A549 (cell line): ENCODE data around the gene LIPH. TPM values are rescaled to one million over a fixed set of nuclear protein-coding genes. Genes with fewer than 3 reads are reported as not detected.

Experiments used
- ATAC-seq, 2 experiments: fragments of 200-7000 bp in 1 of 2; fragments of >200 bp in 1 of 2; cut with Nextera tagmentation in 1 of 2; cut with Tn5 transposase in 1 of 2; 3 replicates each; pipeline versions ENCODE4 v1.8.0 to v1.9.1; 2018 to 2020; ENCODE audit warnings: mild to moderate bottlenecking in 1 of 2, moderate library complexity in 1 of 2
- CTCF ChIA-PET: fragments of 300-600 bp; sonication (Branson Sonifier 250); formaldehyde crosslinking; extraction: SDS; loops from one replicate; lab custom pipeline; 2021; ENCODE audit warnings: antibody characterized with exemption, inconsistent platforms; lab: Yijun Ruan, JAX
- POLR2A ChIA-PET: fragments of 350-600 bp; formaldehyde crosslinking; extraction: SDS; loops from one replicate; lab custom pipeline; 2021; ENCODE audit warnings: antibody characterized with exemption, inconsistent platforms; lab: Yijun Ruan, JAX
- DNase-seq, 2 experiments: peaks; one replicate each; pipeline versions ENCODE4 v3.0.0 to v3.0.0-alpha.2; 2011 to 2016; ENCODE audit warnings: low read depth in 1 of 2, low spot score in 1 of 2
- FAIRE-seq: peaks from 2 replicates; lab custom pipeline; 2011; peaks lifted over from hg19 to GRCh38; lab: Jason Lieb, UNC
- H3K27ac ChIP-seq, 2 experiments: fragments of >200 bp; sonication (Bioruptor Twin); formaldehyde crosslinking; 3 replicates each; pipeline ENCODE4 v1.5.1; 2016 to 2017
- H3K4me1 ChIP-seq: fragments of >200 bp; sonication (Bioruptor Twin); formaldehyde crosslinking; 3 replicates; pipeline ENCODE4 v1.6.1; 2016
- H3K4me2 ChIP-seq: fragments of >200 bp; sonication (Bioruptor Twin); formaldehyde crosslinking; 3 replicates; pipeline ENCODE4 v1.6.1; 2016
- H3K4me3 ChIP-seq: fragments of >200 bp; sonication (Bioruptor Twin); formaldehyde crosslinking; 3 replicates; pipeline ENCODE4 v1.5.1; 2016
- H3K9me3 ChIP-seq: fragments of >200 bp; sonication (Bioruptor Twin); formaldehyde crosslinking; 3 replicates; pipeline ENCODE4 v1.6.1; 2016
- CBX2 ChIP-seq: fragments of 200-600 bp; sonication (generic); IDR thresholded peaks from 2 replicates; pipeline ENCODE4 v1.6.1; 2016; ENCODE audit warnings: low read depth, mild to moderate bottlenecking, borderline replicate concordance
- CEBPB ChIP-seq, 2 experiments: fragments of >200 bp in 1 of 2; sonication (Bioruptor Twin) in 1 of 2; formaldehyde crosslinking in 1 of 2; IDR thresholded peaks; 2 replicates each; pipeline ENCODE4 v1.6.1; 2012 to 2016
- EHMT2 ChIP-seq: fragments of 200-600 bp; sonication (generic); IDR thresholded peaks from 2 replicates; pipeline ENCODE4 v1.6.1; 2016; ENCODE audit warnings: antibody characterized with exemption, low read depth, mild to moderate bottlenecking, moderate library complexity
- ESRRA ChIP-seq: fragments of 150-350 bp; IDR thresholded peaks from 2 replicates; pipeline ENCODE4 v1.6.1; 2014; ENCODE audit warnings: mild to moderate bottlenecking, low read length, borderline replicate concordance
- FOSB ChIP-seq: fragments of 250-450 bp; sonication (Bioruptor Pico); IDR thresholded peaks from 2 replicates; pipeline ENCODE4 v1.5.0; 2020; ENCODE audit warnings: mild to moderate bottlenecking, moderate library complexity
- HDAC2 ChIP-seq: fragments of 200-600 bp; sonication (generic); IDR thresholded peaks from 2 replicates; pipeline ENCODE4 v1.6.1; 2016
- HEYL ChIP-seq: fragments of 250-450 bp; sonication (Bioruptor Pico); IDR thresholded peaks from 2 replicates; pipeline ENCODE4 v1.8.0; 2021; ENCODE audit warnings: mild to moderate bottlenecking, moderate library complexity
- HOXB13 ChIP-seq: fragments of 250-450 bp; sonication (Bioruptor Pico); IDR thresholded peaks from 2 replicates; pipeline ENCODE4 v1.5.0; 2020; ENCODE audit warnings: low read depth, mild to moderate bottlenecking, moderate library complexity
- HOXB5 ChIP-seq: fragments of 250-450 bp; sonication (Bioruptor Pico); IDR thresholded peaks from 2 replicates; pipeline ENCODE4 v1.5.0; 2020; ENCODE audit warnings: mild to moderate bottlenecking, moderate library complexity
- KDM1A ChIP-seq: fragments of 200-600 bp; sonication (generic); IDR thresholded peaks from 2 replicates; pipeline ENCODE4 v1.6.1; 2016; ENCODE audit warnings: low read depth, mild to moderate bottlenecking
- MAFK ChIP-seq: fragments of 450-650 bp; IDR thresholded peaks from 2 replicates; pipeline ENCODE4 v1.6.1; 2014; ENCODE audit not compliant: partially characterized antibody
- MAZ ChIP-seq: fragments of 150-350 bp; IDR thresholded peaks from 2 replicates; pipeline ENCODE4 v1.6.1; 2014; ENCODE audit warnings: antibody characterized with exemption, low read depth, low read length, borderline replicate concordance
- NFE2L2 ChIP-seq: fragments of 150-350 bp; conservative IDR thresholded peaks from 2 replicates; pipeline ENCODE4 v1.6.1; 2014; ENCODE audit warnings: low read length
- NPAS2 ChIP-seq: fragments of 250-450 bp; sonication (Bioruptor Pico); IDR thresholded peaks from 2 replicates; pipeline ENCODE4 v1.8.0; 2022; ENCODE audit warnings: mild to moderate bottlenecking, moderate library complexity, borderline replicate concordance
- NR3C1 ChIP-seq: fragments of >200 bp; sonication (Bioruptor Twin); formaldehyde crosslinking; IDR thresholded peaks from 3 replicates; pipeline ENCODE4 v1.6.1; 2017
- RCOR1 ChIP-seq: fragments of 150-350 bp; IDR thresholded peaks from 2 replicates; pipeline ENCODE4 v1.6.1; 2014; ENCODE audit warnings: antibody characterized with exemption, low read length, low read depth
- SMC3 ChIP-seq: fragments of >200 bp; sonication (Bioruptor Twin); formaldehyde crosslinking; IDR thresholded peaks from 3 replicates; pipeline ENCODE4 v1.6.1; 2018; ENCODE audit warnings: inconsistent platforms
- SREBF2 ChIP-seq: fragments of 450-650 bp; IDR thresholded peaks from 2 replicates; pipeline ENCODE4 v1.6.1; 2014; ENCODE audit warnings: mild to moderate bottlenecking, moderate library complexity
- ZC3H11A ChIP-seq: fragments of 450-650 bp; IDR thresholded peaks from 2 replicates; pipeline ENCODE4 v1.6.1; 2014; ENCODE audit warnings: antibody characterized with exemption, mild to moderate bottlenecking
- ZFP36 ChIP-seq: fragments of 450-650 bp; IDR thresholded peaks from 2 replicates; pipeline ENCODE4 v1.6.1; 2014; ENCODE audit warnings: borderline replicate concordance; ENCODE audit not compliant: partially characterized antibody
- ZSCAN20 ChIP-seq: fragments of 250-450 bp; sonication (Bioruptor Pico); IDR thresholded peaks from 2 replicates; pipeline ENCODE4 v1.8.0; 2022; ENCODE audit warnings: mild to moderate bottlenecking, moderate library complexity
- WGBS: methylation state at CpG from one replicate; pipeline ENCODE4 v1.1.6; 2017; ENCODE audit errors: missing lambda C conversion rate; 5-methylcytosine and 5-hydroxymethylcytosine counted together
- polyA plus RNA-seq, 4 experiments: library from polyadenylated mRNA; depleted of rRNA in 3 of 4; stranded (reverse); fragments of >200 nt; fragmentation: RNase III in 1 of 4; extraction: RNeasy Plus Mini Kit Qiagen cat#74134 plus additional on column Dnase treatment in 1 of 4; gene quantifications; 2 replicates in 3 of 4; 3 replicates in 1 of 4; pipeline ENCODE4 v1.2.3, GENCODE V29; 2011 to 2017
- TF ChIP-seq, protein P1 (sequence below): fragments of >200 bp; sonication (Bioruptor Twin); formaldehyde crosslinking; IDR thresholded peaks from 2 replicates; pipeline ENCODE4 v1.6.1; 2016
- TF ChIP-seq, protein P2 (sequence below): fragments of 250-450 bp; sonication (Bioruptor Pico); IDR thresholded peaks from 2 replicates; pipeline ENCODE4 v1.5.0; 2020; ENCODE audit warnings: low read depth, mild to moderate bottlenecking, moderate library complexity
- TF ChIP-seq, protein P3 (sequence below): IDR thresholded peaks from 2 replicates; pipeline ENCODE4 v1.6.1; 2012
- TF ChIP-seq, protein P4 (sequence below): fragments of 200-600 bp; sonication (generic); IDR thresholded peaks from 2 replicates; pipeline ENCODE4 v1.6.1; 2016; ENCODE audit warnings: antibody characterized with exemption, mild to moderate bottlenecking, moderate library complexity
- TF ChIP-seq, protein P5 (sequence below): IDR thresholded peaks from 2 replicates; pipeline ENCODE4 v1.6.1; 2012
- TF ChIP-seq, protein P6 (sequence below): fragments of 250-450 bp; sonication (Bioruptor Pico); IDR thresholded peaks from 2 replicates; pipeline ENCODE4 v1.5.0; 2021; ENCODE audit warnings: mild to moderate bottlenecking, moderate library complexity, borderline replicate concordance

The LIPH gene
- polyA plus RNA-seq, 2 of the 4 experiments (the other 2 are of a cell fraction) = 6.9 to 34.9 TPM

DNA sequence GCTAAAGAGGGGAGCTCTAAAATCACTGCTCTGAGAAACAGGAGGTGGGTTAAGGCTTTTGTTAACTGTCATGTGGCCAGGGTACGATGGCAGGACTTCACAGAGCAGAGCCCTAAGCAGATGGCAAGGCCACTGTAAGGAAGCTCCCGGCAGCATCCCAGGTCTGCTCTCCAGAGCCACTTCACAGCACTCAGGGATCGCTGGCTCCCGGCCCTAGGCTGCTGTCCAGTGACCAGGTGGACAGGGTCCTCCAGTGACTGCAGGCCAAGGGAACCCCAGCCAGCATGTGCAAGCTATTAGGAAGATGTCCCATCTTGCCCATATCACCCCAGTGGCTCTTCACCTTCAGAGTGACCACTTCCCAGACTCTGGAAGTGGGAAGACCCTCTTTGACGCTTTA lies 63.9 kb downstream of the LIPH start:
- no peak overlapping the region for H3K27ac ChIP-seq
- H3K4me1 ChIP-seq = no peaks in the 10 kb centered on the region
- H3K4me3 ChIP-seq = no peak overlapping the region
- H3K4me2 ChIP-seq = no peak overlapping the region
- ChIA-PET POLR2A (no interaction called here), CTCF (no interaction called here)
- no peak for FAIRE-seq
- 90% methylated on average over 2 of the region's 5 CpGs for WGBS
- no peak for ATAC-seq
- no peaks in the 10 kb centered on the region for H3K9me3 ChIP-seq
- DNase-seq = no peak
- TF ChIP-seq CEBPB (IDR thresholded peaks at IDR 0.05) (no peak), KDM1A (no peak), MAZ (no peak), MAFK (no peak), EHMT2 (no peak), FOSB (CRISPR knock-in tag) (no peak), CBX2 (no peak), NFE2L2 (no peak), ESRRA (no peak)
- TF ChIP-seq, protein P1, sequence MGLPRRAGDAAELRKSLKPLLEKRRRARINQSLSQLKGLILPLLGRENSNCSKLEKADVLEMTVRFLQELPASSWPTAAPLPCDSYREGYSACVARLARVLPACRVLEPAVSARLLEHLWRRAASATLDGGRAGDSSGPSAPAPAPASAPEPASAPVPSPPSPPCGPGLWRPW = no peak
- TF ChIP-seq, protein P2, sequence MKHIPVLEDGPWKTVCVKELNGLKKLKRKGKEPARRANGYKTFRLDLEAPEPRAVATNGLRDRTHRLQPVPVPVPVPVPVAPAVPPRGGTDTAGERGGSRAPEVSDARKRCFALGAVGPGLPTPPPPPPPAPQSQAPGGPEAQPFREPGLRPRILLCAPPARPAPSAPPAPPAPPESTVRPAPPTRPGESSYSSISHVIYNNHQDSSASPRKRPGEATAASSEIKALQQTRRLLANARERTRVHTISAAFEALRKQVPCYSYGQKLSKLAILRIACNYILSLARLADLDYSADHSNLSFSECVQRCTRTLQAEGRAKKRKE (CRISPR knock-in tag) = no peak

DNA sequence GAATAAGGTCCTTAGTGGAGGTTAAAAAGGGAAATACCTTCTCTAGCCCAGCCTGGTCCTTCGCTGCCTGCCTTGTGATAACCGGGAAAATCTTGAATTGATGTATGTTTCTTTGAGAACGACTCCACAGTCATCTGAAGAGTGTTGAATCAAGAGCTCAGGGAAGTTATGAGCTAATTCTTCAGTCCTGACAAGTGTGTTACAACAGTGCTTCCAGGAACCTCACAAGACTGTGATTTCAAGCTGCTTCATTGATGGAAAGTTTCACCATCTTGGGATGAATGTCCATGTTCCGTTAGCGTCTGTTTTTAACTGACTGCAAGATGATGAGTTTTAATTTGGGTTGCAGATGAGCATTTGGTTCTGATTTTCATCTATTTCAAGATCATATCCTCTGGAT lies 66.0 kb downstream of the LIPH start:
- ChIA-PET POLR2A (no interaction called here), CTCF (interaction anchor here (1.8 kb wide), 1 partner anchor 73 kb away, joined by 4 read pairs; no protein-coding TSS in a partner anchor)
- H3K4me3 ChIP-seq = no peak overlapping the region

More for the DNA sequence above, 66.0 kb downstream of the LIPH start:
- FAIRE-seq (no peak), ATAC-seq (no peak), DNase-seq (no peak)
- TF ChIP-seq HDAC2 (no peak), NR3C1 (no peak), ZFP36 (no peak), SREBF2 (no peak), ZC3H11A (no peak), HEYL (CRISPR knock-in tag) (no peak), NPAS2 (CRISPR knock-in tag) (no peak), RCOR1 (no peak), HOXB13 (CRISPR knock-in tag) (no peak), HOXB5 (CRISPR knock-in tag) (no peak), SMC3 (no peak), ZSCAN20 (CRISPR knock-in tag) (no peak)
- TF ChIP-seq, protein P3, sequence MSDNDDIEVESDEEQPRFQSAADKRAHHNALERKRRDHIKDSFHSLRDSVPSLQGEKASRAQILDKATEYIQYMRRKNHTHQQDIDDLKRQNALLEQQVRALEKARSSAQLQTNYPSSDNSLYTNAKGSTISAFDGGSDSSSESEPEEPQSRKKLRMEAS = no peak
- TF ChIP-seq, protein P4, sequence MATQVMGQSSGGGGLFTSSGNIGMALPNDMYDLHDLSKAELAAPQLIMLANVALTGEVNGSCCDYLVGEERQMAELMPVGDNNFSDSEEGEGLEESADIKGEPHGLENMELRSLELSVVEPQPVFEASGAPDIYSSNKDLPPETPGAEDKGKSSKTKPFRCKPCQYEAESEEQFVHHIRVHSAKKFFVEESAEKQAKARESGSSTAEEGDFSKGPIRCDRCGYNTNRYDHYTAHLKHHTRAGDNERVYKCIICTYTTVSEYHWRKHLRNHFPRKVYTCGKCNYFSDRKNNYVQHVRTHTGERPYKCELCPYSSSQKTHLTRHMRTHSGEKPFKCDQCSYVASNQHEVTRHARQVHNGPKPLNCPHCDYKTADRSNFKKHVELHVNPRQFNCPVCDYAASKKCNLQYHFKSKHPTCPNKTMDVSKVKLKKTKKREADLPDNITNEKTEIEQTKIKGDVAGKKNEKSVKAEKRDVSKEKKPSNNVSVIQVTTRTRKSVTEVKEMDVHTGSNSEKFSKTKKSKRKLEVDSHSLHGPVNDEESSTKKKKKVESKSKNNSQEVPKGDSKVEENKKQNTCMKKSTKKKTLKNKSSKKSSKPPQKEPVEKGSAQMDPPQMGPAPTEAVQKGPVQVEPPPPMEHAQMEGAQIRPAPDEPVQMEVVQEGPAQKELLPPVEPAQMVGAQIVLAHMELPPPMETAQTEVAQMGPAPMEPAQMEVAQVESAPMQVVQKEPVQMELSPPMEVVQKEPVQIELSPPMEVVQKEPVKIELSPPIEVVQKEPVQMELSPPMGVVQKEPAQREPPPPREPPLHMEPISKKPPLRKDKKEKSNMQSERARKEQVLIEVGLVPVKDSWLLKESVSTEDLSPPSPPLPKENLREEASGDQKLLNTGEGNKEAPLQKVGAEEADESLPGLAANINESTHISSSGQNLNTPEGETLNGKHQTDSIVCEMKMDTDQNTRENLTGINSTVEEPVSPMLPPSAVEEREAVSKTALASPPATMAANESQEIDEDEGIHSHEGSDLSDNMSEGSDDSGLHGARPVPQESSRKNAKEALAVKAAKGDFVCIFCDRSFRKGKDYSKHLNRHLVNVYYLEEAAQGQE = no peak
- TF ChIP-seq, protein P5, sequence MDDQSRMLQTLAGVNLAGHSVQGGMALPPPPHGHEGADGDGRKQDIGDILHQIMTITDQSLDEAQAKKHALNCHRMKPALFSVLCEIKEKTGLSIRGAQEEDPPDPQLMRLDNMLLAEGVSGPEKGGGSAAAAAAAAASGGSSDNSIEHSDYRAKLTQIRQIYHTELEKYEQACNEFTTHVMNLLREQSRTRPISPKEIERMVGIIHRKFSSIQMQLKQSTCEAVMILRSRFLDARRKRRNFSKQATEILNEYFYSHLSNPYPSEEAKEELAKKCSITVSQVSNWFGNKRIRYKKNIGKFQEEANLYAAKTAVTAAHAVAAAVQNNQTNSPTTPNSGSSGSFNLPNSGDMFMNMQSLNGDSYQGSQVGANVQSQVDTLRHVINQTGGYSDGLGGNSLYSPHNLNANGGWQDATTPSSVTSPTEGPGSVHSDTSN = no peak
- TF ChIP-seq, protein P6, sequence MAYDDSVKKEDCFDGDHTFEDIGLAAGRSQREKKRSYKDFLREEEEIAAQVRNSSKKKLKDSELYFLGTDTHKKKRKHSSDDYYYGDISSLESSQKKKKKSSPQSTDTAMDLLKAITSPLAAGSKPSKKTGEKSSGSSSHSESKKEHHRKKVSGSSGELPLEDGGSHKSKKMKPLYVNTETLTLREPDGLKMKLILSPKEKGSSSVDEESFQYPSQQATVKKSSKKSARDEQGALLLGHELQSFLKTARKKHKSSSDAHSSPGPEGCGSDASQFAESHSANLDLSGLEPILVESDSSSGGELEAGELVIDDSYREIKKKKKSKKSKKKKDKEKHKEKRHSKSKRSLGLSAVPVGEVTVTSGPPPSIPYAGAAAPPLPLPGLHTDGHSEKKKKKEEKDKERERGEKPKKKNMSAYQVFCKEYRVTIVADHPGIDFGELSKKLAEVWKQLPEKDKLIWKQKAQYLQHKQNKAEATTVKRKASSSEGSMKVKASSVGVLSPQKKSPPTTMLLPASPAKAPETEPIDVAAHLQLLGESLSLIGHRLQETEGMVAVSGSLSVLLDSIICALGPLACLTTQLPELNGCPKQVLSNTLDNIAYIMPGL = no peak
- 95% methylated on average over 5 of the region's 5 CpGs for WGBS
- no peak overlapping the region for H3K27ac ChIP-seq
- H3K4me2 ChIP-seq = no peak overlapping the region
- H3K9me3 ChIP-seq = no peaks in the 10 kb centered on the region
- no peaks in the 10 kb centered on the region for H3K4me1 ChIP-seq
